Measurements from ENCODE around the gene RGS8. TPM values are rescaled to one million over a fixed set of nuclear protein-coding genes. Genes with fewer than 3 reads are reported as not detected.

Gene RGS8
- total and polyA plus RNA-seq, 4 experiments from 2014 or later: not detected

GRCh38 chr1:182713492-182713891 is 29.1 kb upstream of the RGS8 start:
- CTCF ChIA-PET (ENCODE audit: partially characterized antibody): no interaction called here
- H3K4me1 ChIP-seq (ENCODE audit: insufficient read depth, low read length): peaks cover 11% of the 10 kb centered on the region
- Mint-ChIP-seq H3K9me3 (no peaks in the 10 kb centered on the region), H3K36me3 (no peaks in the 10 kb centered on the region), H3K27me3 (no peaks in the 10 kb centered on the region), H3K4me1 (peaks cover 8 to 15% (median 11%) of the 10 kb centered on the region in 4 donors), H3K4me3 (no peak overlapping the region), H3K27ac (no peak overlapping the region)
- POLR2A ChIA-PET (ENCODE audit: partially characterized antibody): no interaction called here
- intact Hi-C loops (cut with micrococcal nuclease): no loop called here
- H3K36me3 ChIP-seq (ENCODE audit: insufficient read depth, low read length): no peaks in the 10 kb centered on the region
- no peak overlapping the region for H3K27ac ChIP-seq (ENCODE audit: low read depth, low read length)
- no peak for DNase-seq
- no peaks in the 10 kb centered on the region for H3K9me3 ChIP-seq (ENCODE audit: control insufficient read depth in 1 of 2, low read length in 2 of 2)
- no peak overlapping the region for H3K4me3 ChIP-seq (ENCODE audit: low read length in 2 of 2)
- H3K27me3 ChIP-seq (ENCODE audit: insufficient read depth, low read length): no peaks in the 10 kb centered on the region

- intact Hi-C loops (cut with micrococcal nuclease): no loop called here
- Histone ChIP-seq H3K27me3 (ENCODE audit: insufficient read depth, low read length) (no peaks in the 10 kb centered on the region), H3K4me1 (ENCODE audit: insufficient read depth, low read length) (no peaks in the 10 kb centered on the region), H3K36me3 (ENCODE audit: insufficient read depth, low read length) (no peaks in the 10 kb centered on the region), H3K27ac (ENCODE audit: low read depth, low read length) (no peak overlapping the region), H3K4me3 (ENCODE audit: low read length in 2 of 2) (no peak overlapping the region), H3K9me3 (ENCODE audit: control insufficient read depth in 1 of 2, low read length in 2 of 2) (no peaks in the 10 kb centered on the region)
- Mint-ChIP-seq H3K9me3 (no peaks in the 10 kb centered on the region), H3K4me3 (no peak overlapping the region), H3K36me3 (no peaks in the 10 kb centered on the region), H3K27me3 (peaks cover 0 to 1% of the 10 kb centered on the region in 2 donors), H3K27ac (no peak overlapping the region), H3K4me1 (peaks cover 0 to 6% (median 2%) of the 10 kb centered on the region in 4 donors)
- ChIA-PET POLR2A (ENCODE audit: partially characterized antibody) (no interaction called here), CTCF (ENCODE audit: partially characterized antibody) (no interaction called here)
- DNase-seq: no peak
Observed at GRCh38 chr1:182709855-182710254, 25.5 kb upstream of the RGS8 start.

- intact Hi-C loops (cut with micrococcal nuclease): no loop called here
- peaks cover 0 to 6% (median 2%) of the 10 kb centered on the region in 4 donors for H3K4me1 Mint-ChIP-seq
Observed at GRCh38 chr1:182709225-182709764, 24.9 kb upstream of the RGS8 start.

GRCh38 chr1:182707122-182707521 is 22.7 kb upstream of the RGS8 start:
- ChIA-PET CTCF (ENCODE audit: partially characterized antibody) (no interaction called here), POLR2A (ENCODE audit: partially characterized antibody) (no interaction called here)
- no peaks in the 10 kb centered on the region for H3K36me3 ChIP-seq (ENCODE audit: insufficient read depth, low read length)
- H3K27me3 Mint-ChIP-seq: peaks cover 0 to 1% of the 10 kb centered on the region in 2 donors
- no peaks in the 10 kb centered on the region for H3K9me3 Mint-ChIP-seq
- no peak overlapping the region for H3K27ac ChIP-seq (ENCODE audit: low read depth, low read length)
- H3K36me3 Mint-ChIP-seq: no peaks in the 10 kb centered on the region
- H3K4me3 ChIP-seq (ENCODE audit: low read length in 2 of 2): no peak overlapping the region
- peaks cover 0 to 6% (median under 1%) of the 10 kb centered on the region in 4 donors for H3K4me1 Mint-ChIP-seq
- DNase-seq: no peak
- intact Hi-C loops (cut with micrococcal nuclease): no loop called here
- H3K27me3 ChIP-seq (ENCODE audit: insufficient read depth, low read length): no peaks in the 10 kb centered on the region
- H3K4me1 ChIP-seq (ENCODE audit: insufficient read depth, low read length): no peaks in the 10 kb centered on the region
- H3K4me3 Mint-ChIP-seq: no peak overlapping the region
- no peaks in the 10 kb centered on the region for H3K9me3 ChIP-seq (ENCODE audit: control insufficient read depth in 1 of 2, low read length in 2 of 2)
- no peak overlapping the region for H3K27ac Mint-ChIP-seq

More at GRCh38 chr1:182709225-182709764, 24.9 kb upstream of the RGS8 start:
- no peak overlapping the region for H3K27ac Mint-ChIP-seq
- H3K36me3 Mint-ChIP-seq: no peaks in the 10 kb centered on the region
- ChIA-PET POLR2A (ENCODE audit: partially characterized antibody) (no interaction called here), CTCF (ENCODE audit: partially characterized antibody) (no interaction called here)
- Histone ChIP-seq H3K36me3 (ENCODE audit: insufficient read depth, low read length) (no peaks in the 10 kb centered on the region), H3K27ac (ENCODE audit: low read depth, low read length) (no peak overlapping the region), H3K27me3 (ENCODE audit: insufficient read depth, low read length) (no peaks in the 10 kb centered on the region), H3K4me1 (ENCODE audit: insufficient read depth, low read length) (no peaks in the 10 kb centered on the region), H3K9me3 (ENCODE audit: control insufficient read depth in 1 of 2, low read length in 2 of 2) (no peaks in the 10 kb centered on the region), H3K4me3 (ENCODE audit: low read length in 2 of 2) (no peak overlapping the region)
- H3K9me3 Mint-ChIP-seq: no peaks in the 10 kb centered on the region
- H3K27me3 Mint-ChIP-seq: peaks cover 0 to 1% of the 10 kb centered on the region in 2 donors
- no peak overlapping the region for H3K4me3 Mint-ChIP-seq
- peak in 1 of 5 donors; percentile 3 for DNase-seq

GRCh38 chr1:182704677-182705076 is 20.3 kb upstream of the RGS8 start:
- Mint-ChIP-seq H3K9me3 (no peaks in the 10 kb centered on the region), H3K4me1 (peaks cover 0 to 6% (median under 1%) of the 10 kb centered on the region in 4 donors), H3K4me3 (no peak overlapping the region), H3K36me3 (no peaks in the 10 kb centered on the region), H3K27me3 (peaks cover 4 to 6% of the 10 kb centered on the region in 2 donors), H3K27ac (no peak overlapping the region)
- Histone ChIP-seq H3K4me3 (ENCODE audit: low read length in 2 of 2) (no peak overlapping the region), H3K4me1 (ENCODE audit: insufficient read depth, low read length) (no peaks in the 10 kb centered on the region), H3K9me3 (ENCODE audit: control insufficient read depth in 1 of 2, low read length in 2 of 2) (no peaks in the 10 kb centered on the region), H3K36me3 (ENCODE audit: insufficient read depth, low read length) (no peaks in the 10 kb centered on the region), H3K27ac (ENCODE audit: low read depth, low read length) (no peak overlapping the region), H3K27me3 (ENCODE audit: insufficient read depth, low read length) (no peaks in the 10 kb centered on the region)
- intact Hi-C loops (cut with micrococcal nuclease): no loop called here
- CTCF ChIA-PET (ENCODE audit: partially characterized antibody): interaction anchor here (1.2 kb wide), 1 partner anchor 89 kb away, joined by 3 read pairs; no protein-coding TSS in a partner anchor
- POLR2A ChIA-PET (ENCODE audit: partially characterized antibody): no interaction called here
- no peak for DNase-seq

- Mint-ChIP-seq H3K36me3 (no peaks in the 10 kb centered on the region), H3K27ac (no peak overlapping the region), H3K27me3 (peaks cover 5 to 10% of the 10 kb centered on the region in 2 donors), H3K4me1 (no peaks in the 10 kb centered on the region), H3K9me3 (no peaks in the 10 kb centered on the region), H3K4me3 (no peak overlapping the region)
- ChIA-PET POLR2A (ENCODE audit: partially characterized antibody) (no interaction called here), CTCF (ENCODE audit: partially characterized antibody) (no interaction called here)
- no peak for DNase-seq
- H3K36me3 ChIP-seq (ENCODE audit: insufficient read depth, low read length): no peaks in the 10 kb centered on the region
- H3K27me3 ChIP-seq (ENCODE audit: insufficient read depth, low read length): no peaks in the 10 kb centered on the region
- no peaks in the 10 kb centered on the region for H3K4me1 ChIP-seq (ENCODE audit: insufficient read depth, low read length)
- H3K9me3 ChIP-seq (ENCODE audit: control insufficient read depth in 1 of 2, low read length in 2 of 2): no peaks in the 10 kb centered on the region
- no peak overlapping the region for H3K4me3 ChIP-seq (ENCODE audit: low read length in 2 of 2)
- intact Hi-C loops (cut with micrococcal nuclease): no loop called here
- no peak overlapping the region for H3K27ac ChIP-seq (ENCODE audit: low read depth, low read length)
Observed at GRCh38 chr1:182703539-182703938, 19.2 kb upstream of the RGS8 start.

GRCh38 chr1:182702826-182703524 is 18.6 kb upstream of the RGS8 start:
- Histone ChIP-seq H3K27ac (ENCODE audit: low read depth, low read length) (no peak overlapping the region), H3K27me3 (ENCODE audit: insufficient read depth, low read length) (no peaks in the 10 kb centered on the region), H3K4me1 (ENCODE audit: insufficient read depth, low read length) (no peaks in the 10 kb centered on the region), H3K36me3 (ENCODE audit: insufficient read depth, low read length) (no peaks in the 10 kb centered on the region), H3K9me3 (ENCODE audit: control insufficient read depth in 1 of 2, low read length in 2 of 2) (no peaks in the 10 kb centered on the region), H3K4me3 (ENCODE audit: low read length in 2 of 2) (no peak overlapping the region)
- H3K27me3 Mint-ChIP-seq: peaks cover 10 to 12% of the 10 kb centered on the region in 2 donors
- H3K9me3 Mint-ChIP-seq: no peaks in the 10 kb centered on the region
- no peak overlapping the region for H3K27ac Mint-ChIP-seq
- H3K36me3 Mint-ChIP-seq: no peaks in the 10 kb centered on the region
- intact Hi-C loops (cut with micrococcal nuclease): no loop called here
- H3K4me1 Mint-ChIP-seq: no peaks in the 10 kb centered on the region
- ChIA-PET POLR2A (ENCODE audit: partially characterized antibody) (no interaction called here), CTCF (ENCODE audit: partially characterized antibody) (no interaction called here)
- no peak for DNase-seq
- H3K4me3 Mint-ChIP-seq: no peak overlapping the region

All from CD4-positive, alpha-beta memory T cell (primary cell).